GM10266 (cell line): ENCODE measurements around the gene ZNF670.

Experiments
- DNase-seq: peaks from one replicate; pipeline ENCODE4 v3.0.0; 2012; ENCODE audit errors: extremely low spot score
- CTCF ChIP-seq: IDR thresholded peaks from 2 replicates; pipeline ENCODE4 v1.5.1; 2012; ENCODE audit warnings: mild to moderate bottlenecking, low read depth; ENCODE audit not compliant: control insufficient read depth, insufficient read depth; ENCODE audit errors: missing control alignments

The ZNF670 gene

GRCh38 chr1:247096958-247097357 lies 18.3 kb upstream of the ZNF670 start:
- no peak for TF ChIP-seq CTCF
- DNase-seq: no peak

GRCh38 chr1:247096544-247096943 lies 17.9 kb upstream of the ZNF670 start:
- no peak for DNase-seq
- TF ChIP-seq CTCF: no peak

- TF ChIP-seq CTCF: no peak
- no peak for DNase-seq
These were observed 17.5 kb upstream of the ZNF670 start for GRCh38 chr1:247096112-247096511.

- no peak for TF ChIP-seq CTCF
- DNase-seq: no peak
These were observed 11.8 kb upstream of the ZNF670 start for GRCh38 chr1:247090455-247090854.

- TF ChIP-seq CTCF: no peak
- DNase-seq: no peak
These were observed 11.2 kb upstream of the ZNF670 start for GRCh38 chr1:247089616-247090375.

GRCh38 chr1:247088967-247089366 lies 10.4 kb upstream of the ZNF670 start:
- TF ChIP-seq CTCF: no peak
- DNase-seq: no peak

- no peak for TF ChIP-seq CTCF
- DNase-seq: no peak
These were observed 8.6 kb upstream of the ZNF670 start for GRCh38 chr1:247087256-247087655.
